ENCODE data around the gene SLC26A9. TPM values are rescaled to one million over a fixed set of nuclear protein-coding genes. Genes with fewer than 3 reads are reported as not detected.
A peak's percentile ranks its signal among the peaks of the same experiment; 100 is the strongest.

SLC26A9 gene, protein sequence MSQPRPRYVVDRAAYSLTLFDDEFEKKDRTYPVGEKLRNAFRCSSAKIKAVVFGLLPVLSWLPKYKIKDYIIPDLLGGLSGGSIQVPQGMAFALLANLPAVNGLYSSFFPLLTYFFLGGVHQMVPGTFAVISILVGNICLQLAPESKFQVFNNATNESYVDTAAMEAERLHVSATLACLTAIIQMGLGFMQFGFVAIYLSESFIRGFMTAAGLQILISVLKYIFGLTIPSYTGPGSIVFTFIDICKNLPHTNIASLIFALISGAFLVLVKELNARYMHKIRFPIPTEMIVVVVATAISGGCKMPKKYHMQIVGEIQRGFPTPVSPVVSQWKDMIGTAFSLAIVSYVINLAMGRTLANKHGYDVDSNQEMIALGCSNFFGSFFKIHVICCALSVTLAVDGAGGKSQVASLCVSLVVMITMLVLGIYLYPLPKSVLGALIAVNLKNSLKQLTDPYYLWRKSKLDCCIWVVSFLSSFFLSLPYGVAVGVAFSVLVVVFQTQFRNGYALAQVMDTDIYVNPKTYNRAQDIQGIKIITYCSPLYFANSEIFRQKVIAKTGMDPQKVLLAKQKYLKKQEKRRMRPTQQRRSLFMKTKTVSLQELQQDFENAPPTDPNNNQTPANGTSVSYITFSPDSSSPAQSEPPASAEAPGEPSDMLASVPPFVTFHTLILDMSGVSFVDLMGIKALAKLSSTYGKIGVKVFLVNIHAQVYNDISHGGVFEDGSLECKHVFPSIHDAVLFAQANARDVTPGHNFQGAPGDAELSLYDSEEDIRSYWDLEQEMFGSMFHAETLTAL
- not detected for total RNA-seq
- long read RNA-seq, donor 1 = 0 reads
- long read RNA-seq, donor 2 = 0 reads

DNA sequence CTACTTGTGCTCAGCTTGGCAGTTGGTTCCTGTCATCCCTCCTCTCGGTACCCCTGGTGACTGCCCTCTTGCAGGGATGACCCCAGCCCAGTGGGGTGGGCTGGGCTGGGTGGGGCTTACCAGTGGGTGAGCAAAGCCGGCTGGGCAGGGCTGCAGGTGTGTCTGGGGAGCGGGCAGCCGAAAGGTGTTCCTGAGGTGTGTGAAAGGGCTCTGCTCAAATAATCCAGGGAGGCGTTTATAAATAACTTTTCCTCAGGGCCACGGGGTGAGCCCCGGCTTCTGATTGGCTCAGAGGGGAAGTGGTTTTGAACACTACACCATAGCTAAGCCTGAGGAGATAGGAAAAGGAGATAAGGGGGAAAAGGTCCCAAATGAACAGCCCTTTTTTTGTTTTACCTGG lies at the start of gene SLC26A9:
SLC26A9 (minus strand) TSS at position 212 of the 400 bp plus-strand sequence. CDS start 7,636 bp downstream, outside the sequence.
- DNase-seq (ENCODE audit: low spot score) = no peak
- intact Hi-C loops (cut with DNase I) = no loop called here

DNA sequence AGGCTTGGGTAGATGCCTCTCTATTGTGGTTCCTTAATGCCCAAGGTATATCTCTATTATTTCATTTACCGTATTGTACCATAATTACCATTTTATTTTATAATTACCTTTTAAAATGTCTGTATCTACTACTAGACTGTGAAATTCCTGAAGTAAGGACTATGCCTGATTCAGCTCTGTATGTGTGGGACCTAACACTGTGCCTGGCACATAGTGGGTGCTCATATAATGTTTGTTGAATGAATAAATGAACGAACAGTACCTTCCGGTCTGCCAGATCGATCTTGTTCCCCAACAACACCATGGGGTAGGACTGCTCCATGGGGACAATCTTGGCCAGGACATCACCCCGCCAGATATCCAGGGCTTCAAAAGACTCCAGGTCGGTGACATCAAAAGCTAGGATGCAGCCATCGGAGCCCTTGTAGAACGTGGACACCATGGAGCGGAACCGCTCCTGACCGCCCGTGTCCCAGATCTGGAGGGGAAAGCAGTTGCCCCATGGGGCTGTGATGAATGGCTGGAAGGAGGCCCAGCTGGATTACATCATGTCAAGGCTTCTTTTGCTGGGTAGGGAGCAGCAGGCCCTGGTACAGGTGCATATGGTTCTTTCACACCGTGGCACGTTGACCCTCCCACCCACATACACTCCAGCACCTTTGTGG lies 49.1 kb upstream of the SLC26A9 start:
- intact Hi-C loops (cut with DNase I) = no loop called here
- no peak for DNase-seq (ENCODE audit: low spot score)

DNA sequence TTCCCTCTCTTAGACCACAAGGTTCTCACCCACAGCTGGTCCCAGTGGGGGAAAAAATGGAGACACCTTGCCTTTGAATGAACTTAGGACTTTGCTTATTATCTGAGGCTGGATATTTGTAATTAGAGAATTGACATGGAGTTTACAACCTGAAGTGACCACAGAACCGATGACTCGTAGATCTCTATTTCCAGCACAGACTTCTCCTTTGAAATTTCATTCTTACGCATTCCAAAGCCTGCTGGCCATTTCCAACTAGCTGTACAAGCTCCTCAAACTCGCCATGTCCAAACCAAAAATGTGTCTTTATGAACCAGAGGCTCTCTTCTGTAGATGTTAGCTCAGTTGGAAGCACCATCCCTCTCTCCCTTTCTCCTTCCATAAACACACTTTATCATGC lies 48.0 kb upstream of the SLC26A9 start:
- intact Hi-C loops (cut with DNase I) = no loop called here
- no peak for DNase-seq (ENCODE audit: low spot score)

DNA sequence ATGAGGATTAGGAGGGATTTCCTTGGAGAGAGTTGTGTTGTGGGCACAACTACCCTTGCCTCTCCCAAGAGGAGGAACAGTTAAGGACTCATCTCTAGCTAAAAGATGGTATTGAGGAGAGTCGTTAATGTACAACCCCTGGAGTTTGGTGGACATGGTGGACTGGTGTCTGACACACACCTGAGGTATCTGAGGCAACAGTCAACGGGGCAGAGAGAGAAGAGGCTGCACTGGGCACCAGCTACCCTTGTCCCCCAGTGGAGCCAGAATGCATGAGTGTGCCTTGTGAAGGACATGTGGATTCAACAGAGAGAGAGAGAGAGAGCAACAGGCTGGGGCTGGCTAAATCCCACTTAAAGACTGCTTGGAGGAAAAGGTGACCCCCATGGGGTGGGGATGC lies 47.0 kb upstream of the SLC26A9 start:
- intact Hi-C loops (cut with DNase I) = no loop called here

DNA sequence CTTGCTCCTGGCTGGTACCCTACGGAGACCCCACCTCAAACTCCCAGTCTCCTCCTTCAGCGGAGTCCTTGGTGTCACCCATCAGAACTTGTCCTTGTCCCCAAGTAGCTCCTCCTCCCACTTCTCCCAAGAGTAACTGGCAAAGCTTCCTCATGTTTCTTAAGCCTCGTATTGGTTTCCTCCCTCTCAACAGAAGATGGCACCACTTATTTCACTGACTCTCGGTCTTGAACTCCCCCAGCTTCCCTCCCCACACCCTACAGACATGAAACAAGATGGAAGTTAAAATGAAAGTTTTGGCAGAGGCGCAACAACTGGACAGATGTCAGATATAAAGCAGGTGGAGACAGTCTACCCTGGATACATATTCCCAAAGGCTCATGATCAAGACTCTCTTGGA lies 46.5 kb upstream of the SLC26A9 start:
- intact Hi-C loops (cut with DNase I) = loop anchor here in 1 of 2 donors (5.0 kb wide), 1 partner anchor 118 kb away; no protein-coding TSS in a partner anchor
- no peak for DNase-seq (ENCODE audit: low spot score)

More for the DNA sequence above, 47.0 kb upstream of the SLC26A9 start:
- no peak for DNase-seq (ENCODE audit: low spot score)

DNA sequence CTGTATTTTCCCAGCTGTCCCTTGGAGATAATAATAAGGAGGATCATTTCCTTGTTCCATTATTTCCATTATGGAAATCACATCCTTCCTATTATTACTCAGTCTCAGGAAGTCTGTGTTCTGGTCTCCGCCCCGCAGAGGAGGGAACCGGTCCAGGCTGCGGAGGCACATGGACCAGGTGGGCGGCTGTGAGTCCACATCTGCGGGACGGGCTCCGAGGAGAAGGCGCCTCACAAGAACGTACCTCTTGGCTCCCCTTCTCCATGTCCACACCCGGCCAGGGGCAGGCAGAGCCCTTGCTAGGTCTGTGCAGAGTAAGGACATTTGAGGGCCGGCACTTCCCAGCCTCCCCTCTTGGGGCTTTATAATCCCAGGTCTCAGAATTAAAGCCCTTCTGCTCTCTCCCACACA lies 45.3 kb upstream of the SLC26A9 start:
- intact Hi-C loops (cut with DNase I) = loop anchor here in 1 of 2 donors (5.0 kb wide), 1 partner anchor 119 kb away; no protein-coding TSS in a partner anchor
- DNase-seq (ENCODE audit: low spot score) = no peak

DNA sequence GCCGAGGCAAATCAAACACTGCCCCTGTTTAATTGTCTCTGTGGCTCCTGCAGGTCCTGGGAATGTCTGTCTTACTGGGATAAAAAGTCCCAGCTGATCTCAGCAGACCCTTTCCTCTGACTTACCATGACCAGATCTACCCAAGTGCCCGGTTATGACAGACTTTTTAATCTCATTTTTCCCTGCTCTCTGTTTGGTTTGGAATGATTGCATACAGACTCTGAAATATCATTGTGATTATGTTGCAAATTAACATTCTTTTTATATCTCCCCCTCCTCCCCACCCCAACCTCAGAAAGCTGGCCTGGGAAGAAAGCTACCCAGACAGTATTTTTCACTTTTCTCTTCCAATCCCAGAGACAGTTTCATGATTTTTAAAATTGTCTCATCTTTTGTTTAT lies 43.6 kb upstream of the SLC26A9 start:
- intact Hi-C loops (cut with DNase I) = loop anchor here (2.0 to 5.0 kb wide), 2 partner anchors 120 kb away; no protein-coding TSS in a partner anchor
- DNase-seq (ENCODE audit: low spot score) = no peak

DNA sequence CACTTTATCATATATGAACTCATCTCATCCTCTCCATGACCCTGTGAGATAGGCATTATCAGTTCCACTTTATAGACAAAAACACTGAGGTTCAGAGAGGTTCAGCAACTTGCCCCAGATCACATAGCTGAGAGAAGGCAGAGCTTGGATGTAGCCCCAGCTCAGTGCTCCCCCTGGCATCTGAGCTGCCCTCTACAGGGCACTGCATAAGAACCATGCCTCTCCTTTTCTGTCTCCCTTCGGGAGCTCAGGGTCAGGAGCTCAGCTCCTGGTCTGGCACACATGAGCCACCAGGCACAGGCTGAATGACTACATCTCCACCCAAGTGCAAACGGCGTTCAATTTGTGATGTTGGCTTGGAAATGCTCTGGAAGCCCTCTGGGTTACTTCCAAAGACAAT lies 43.0 kb upstream of the SLC26A9 start:
- intact Hi-C loops (cut with DNase I) = loop anchor here (2.0 to 5.0 kb wide), 2 partner anchors 121 kb away; no protein-coding TSS in a partner anchor
- DNase-seq (ENCODE audit: low spot score) = no peak

DNA sequence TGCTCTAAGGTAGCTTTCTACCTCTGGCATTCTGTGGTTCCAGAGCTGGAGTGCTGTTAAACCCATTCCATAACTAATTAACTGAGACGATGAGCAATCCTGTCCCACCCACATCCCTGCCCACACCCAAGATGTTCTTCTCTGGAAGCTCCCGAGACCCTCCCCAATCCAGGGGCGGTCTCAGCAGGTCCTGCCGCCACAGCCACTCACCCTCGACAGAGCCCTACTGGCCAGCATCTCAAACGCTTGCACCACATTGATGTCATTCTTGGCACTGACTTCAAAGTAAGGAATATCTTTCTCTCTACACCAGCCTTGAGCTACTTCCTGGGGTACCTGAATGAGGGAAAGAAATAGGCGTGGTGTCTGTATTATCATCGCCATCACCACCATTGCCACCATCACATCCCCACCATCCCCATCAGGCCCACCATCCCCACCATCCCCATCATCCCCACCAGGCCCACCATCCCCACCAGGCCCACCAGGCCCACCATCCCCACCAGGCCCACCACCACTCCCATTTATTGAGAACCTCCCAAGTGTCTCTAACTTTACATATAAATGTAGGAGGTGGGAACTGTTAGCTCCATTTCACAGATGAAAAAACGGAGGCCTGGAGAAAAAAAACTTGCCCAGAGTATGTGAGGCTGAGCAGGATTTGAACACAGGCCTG lies 42.2 kb upstream of the SLC26A9 start:
- no peak for DNase-seq (ENCODE audit: low spot score)
- intact Hi-C loops (cut with DNase I) = loop anchor here (2.0 to 5.0 kb wide), 2 partner anchors 121 to 122 kb away; no protein-coding TSS in a partner anchor

DNA sequence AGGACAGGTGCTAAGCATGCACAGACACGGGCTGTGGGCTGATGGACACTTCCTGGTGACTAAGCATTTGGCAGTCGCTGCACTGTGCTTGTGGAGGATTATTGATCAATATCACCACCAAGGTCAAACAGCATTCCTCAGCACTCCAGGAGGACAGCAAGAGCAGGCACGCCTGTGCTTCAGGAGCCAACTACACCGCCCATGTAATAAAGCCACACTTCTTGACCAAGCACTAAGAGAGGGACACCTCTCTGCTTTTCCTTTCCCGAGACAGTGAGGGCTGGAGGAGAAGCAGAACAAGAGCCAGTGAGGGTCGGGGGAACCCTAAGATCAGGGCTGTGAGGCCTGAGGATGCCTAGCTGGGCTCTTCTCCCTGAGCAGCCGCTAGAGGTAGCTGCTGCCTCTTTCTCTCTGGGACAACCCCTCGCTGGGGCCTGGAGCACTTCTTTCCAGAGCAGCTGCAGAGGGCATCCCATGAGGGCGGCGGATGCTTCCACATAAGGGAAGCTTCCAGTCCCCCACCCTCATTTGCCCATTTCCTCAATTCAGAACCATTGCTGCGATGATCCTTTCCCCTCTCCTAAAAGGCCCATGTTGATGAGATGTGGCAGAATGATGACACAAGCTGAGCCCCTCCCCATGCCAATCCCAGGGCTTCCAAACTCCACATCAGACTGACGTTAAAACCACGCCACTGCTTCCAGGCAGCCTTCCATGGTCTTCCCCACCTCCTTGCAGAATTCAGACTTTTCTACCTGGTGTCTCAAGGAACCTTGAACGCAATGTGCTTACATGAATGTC lies 40.9 kb upstream of the SLC26A9 start:
- intact Hi-C loops (cut with DNase I) = no loop called here
- DNase-seq (ENCODE audit: low spot score) = peak; percentile 91

DNA sequence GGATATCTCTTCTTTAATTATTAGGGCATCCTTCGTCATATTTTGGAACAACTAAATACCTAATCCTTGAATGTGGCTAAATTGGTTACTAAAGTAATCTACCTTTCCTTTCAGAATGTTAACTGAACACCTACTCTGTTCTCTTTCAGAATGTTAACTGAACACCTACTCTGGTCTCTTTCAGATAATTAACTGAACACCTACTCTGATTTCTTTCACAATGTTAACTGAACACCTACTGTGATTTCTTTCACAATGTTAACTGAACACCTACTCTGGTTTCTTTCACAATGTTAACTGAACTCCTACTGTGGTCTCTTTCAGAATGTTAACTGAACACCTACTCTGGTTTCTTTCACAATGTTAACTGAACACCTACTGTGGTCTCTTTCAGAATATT lies 38.0 kb upstream of the SLC26A9 start:
- no peak for DNase-seq (ENCODE audit: low spot score)
- intact Hi-C loops (cut with DNase I) = no loop called here

DNA sequence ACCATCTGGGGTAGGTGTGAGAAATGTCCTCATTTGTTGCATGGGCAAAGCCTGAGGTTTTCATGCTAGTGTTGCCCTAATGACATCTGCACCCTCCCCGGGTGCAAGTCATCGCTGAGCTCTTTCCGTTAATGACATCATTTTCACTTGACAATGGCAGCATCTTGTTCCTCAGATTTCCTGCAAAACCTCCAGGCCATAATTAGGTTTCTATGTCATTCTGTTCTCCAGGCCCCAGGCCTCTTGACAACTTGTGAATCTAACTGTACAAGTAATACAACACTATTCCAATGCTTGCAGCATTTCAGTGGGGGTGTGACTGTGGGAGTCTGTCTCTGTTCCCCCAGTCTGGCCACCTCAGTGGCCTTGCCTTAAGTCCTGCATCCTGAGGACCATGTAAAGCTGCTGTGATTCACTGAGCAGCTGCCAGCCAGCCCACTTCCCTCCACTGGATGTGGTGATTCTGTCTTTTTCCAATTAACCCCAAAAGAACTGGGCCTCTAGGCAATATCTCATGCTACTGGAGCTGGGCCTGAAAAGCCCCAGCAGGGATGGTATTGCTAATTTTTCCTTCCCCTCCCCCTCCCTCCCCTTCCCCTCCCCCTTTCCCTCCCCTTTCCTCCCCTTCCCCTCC lies 37.1 kb upstream of the SLC26A9 start:
- intact Hi-C loops (cut with DNase I) = no loop called here
- no peak for DNase-seq (ENCODE audit: low spot score)

DNA sequence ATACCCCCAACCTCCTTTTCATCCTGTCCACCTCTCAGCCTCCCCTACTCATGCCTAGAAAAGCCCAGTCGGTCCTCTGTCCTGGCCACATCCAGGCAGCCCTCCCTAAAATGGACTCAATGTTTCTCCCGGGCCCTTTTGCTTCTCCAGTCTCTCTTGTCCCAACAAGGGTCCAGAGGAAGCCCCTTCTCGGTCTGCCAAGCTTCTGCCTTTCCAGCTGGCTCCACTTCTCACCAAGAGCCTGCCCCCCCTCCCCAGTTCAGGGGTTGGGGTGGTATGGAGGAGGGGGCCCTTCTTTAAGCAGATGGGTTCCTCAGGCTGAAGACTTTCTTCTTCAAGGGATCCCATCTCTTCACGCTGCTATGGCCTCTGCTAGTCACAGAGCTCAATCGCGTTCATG lies 36.0 kb upstream of the SLC26A9 start:
- intact Hi-C loops (cut with DNase I) = loop anchor here (2.0 to 5.0 kb wide), 3 partner anchors 60 to 1078 kb away; no protein-coding TSS in a partner anchor
- DNase-seq (ENCODE audit: low spot score) = no peak

DNA sequence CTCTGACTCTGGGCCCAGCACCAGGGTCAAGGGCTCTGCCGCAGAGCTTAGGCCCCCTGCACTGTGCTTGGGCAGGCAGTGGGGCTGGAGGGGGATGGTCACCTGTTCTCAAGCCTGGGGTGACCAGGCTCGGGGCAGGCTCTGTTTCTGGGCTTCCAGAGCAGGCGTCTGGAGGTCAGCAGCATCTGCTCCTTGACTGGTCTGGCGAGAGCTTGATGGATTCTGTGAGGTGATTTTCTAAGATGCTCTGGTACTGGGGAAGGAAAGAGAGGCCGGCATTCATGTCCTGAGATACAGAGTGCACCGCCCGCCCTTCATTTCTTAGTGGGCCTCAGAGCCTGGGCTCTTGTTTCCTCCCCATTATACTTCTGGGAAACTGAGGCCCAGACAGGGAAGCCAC lies 35.4 kb upstream of the SLC26A9 start:
- intact Hi-C loops (cut with DNase I) = loop anchor here (2.0 to 5.0 kb wide), 3 partner anchors 60 to 1079 kb away; no protein-coding TSS in a partner anchor
- no peak for DNase-seq (ENCODE audit: low spot score)

DNA sequence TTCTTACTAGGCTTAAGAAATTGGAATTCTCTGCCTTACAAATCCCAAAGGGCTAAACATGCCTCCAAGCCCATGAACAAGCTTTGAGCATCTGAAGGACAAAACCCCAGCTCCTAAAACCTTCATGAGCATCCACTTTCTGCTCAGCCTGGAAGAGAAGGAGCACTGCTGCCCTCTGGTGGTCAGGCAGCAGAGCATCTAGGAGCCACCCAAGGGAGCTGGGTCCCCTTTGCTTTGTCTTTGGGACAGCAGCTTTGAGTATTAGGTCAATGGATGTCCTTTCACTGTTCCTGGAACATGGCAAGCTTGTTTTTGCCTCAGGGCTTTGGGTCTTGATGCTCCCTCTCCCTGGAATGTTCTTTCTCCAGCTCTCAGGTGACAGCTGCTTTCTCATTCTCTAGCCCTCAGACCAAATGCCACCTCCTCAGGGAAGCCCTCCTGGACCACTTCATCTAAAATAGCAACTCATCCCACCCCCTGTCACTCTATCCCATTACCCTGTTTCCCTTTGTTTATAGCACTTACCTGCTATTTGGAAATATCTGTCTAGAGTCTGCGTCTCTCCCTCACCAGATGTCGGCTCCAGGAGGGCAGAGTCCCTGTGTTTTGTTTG lies 34.3 kb upstream of the SLC26A9 start:
- peak; percentile 88 for DNase-seq (ENCODE audit: low spot score)

DNA sequence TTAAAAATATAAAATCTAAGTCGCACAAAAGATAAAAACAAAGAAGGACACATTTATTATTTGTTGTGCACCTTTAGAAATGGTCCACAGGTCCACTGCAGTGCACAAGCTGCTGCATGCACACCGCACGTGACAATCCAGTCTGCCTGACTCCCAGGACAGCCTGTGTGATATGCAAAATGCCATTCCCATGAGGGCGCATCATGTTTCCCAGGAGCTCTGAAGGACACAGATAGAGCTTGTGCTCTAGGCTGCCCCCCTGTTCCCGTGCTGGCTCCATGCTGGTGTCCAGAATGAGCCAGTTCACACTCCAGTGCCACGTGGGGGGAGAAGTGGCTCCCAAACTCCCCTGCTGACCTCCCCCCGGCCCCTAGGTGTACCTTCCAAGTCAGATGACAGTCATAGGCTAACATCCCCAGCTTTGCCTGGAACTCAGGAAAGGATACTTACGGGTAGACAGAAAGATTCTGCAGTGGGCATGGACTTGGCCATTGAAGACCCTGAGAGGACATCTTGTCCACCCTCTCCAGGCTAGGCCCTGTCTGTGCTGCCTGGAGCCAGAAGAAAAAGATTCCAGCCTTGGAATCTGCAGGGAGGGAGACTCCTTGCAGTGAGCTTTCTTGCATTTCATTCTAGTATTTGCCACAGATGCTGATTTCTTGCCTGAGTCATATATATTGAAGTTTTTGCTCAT lies 33.6 kb upstream of the SLC26A9 start:
- intact Hi-C loops (cut with DNase I) = loop anchor here (2.0 to 5.0 kb wide), 3 partner anchors 58 to 1080 kb away; no protein-coding TSS in a partner anchor
- DNase-seq (ENCODE audit: low spot score) = no peak

More for the DNA sequence above, 34.3 kb upstream of the SLC26A9 start:
- intact Hi-C loops (cut with DNase I) = loop anchor here (2.0 to 5.0 kb wide), 3 partner anchors 59 to 1080 kb away; no protein-coding TSS in a partner anchor
